Activated CD8-positive, alpha-beta memory T cell treated with anti-CD3 and anti-CD28 coated beads for 4 hours (primary cell): Measurements from ENCODE around the gene P2RX1.

Source experiments
- DNase-seq, 2 donors: peaks; one replicate each; pipeline ENCODE4 v3.0.0-alpha.2; 2020; ENCODE audit warnings: low read depth in 2 of 2

The P2RX1 gene

DNA sequence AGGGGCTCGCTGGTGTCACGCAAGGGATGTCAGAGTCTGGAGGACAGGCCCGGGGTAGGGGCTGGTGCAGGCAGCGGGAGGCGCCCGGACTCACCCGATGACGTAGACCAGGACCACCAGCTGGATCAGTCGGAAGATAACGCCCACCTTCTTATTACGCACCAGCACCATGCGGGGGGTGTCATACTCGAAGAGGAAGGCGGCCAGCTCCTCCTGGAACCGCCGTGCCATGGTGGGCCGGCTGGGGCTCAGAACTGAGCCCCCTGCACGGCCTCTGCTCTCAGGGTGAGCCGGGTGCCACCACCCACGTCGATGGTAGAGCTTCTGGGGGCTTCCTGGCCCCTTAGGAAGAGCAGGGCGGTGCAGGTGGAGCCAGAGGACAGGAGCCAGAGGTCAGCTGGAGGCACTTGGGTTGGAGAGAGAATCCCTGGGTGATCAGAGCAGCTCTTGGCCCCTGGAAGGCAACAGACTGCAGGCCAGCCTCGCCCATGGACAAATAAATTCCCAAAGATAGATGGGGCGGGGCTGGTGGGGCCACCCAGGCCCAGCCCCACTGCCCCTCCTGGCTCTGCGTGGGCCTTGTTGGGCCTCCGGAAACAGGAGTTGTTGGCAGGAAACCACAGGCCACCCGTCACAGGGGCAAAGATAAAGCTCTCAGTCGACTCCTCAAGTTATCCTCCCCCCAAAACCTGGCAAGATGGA lies at the start of gene P2RX1:
Gene P2RX1 (minus strand): TSS at position 471 of the 702 bp plus-strand sequence. CDS start 240 bp downstream, at position 231.
- DNase-seq: no peak

GRCh38 chr17:3965118-3965800 lies 49.0 kb upstream of the P2RX1 start:
- peak; percentile 29 to 31 for DNase-seq

GRCh38 chr17:3964203-3965117 lies 48.2 kb upstream of the P2RX1 start, which contains the start of gene ATP2A3:
TSS of gene ATP2A3 (minus strand) at chr17:3964437. CDS start at chr17:3964291, 146 bp downstream.
- peak; percentile 25 to 39 for DNase-seq

DNA sequence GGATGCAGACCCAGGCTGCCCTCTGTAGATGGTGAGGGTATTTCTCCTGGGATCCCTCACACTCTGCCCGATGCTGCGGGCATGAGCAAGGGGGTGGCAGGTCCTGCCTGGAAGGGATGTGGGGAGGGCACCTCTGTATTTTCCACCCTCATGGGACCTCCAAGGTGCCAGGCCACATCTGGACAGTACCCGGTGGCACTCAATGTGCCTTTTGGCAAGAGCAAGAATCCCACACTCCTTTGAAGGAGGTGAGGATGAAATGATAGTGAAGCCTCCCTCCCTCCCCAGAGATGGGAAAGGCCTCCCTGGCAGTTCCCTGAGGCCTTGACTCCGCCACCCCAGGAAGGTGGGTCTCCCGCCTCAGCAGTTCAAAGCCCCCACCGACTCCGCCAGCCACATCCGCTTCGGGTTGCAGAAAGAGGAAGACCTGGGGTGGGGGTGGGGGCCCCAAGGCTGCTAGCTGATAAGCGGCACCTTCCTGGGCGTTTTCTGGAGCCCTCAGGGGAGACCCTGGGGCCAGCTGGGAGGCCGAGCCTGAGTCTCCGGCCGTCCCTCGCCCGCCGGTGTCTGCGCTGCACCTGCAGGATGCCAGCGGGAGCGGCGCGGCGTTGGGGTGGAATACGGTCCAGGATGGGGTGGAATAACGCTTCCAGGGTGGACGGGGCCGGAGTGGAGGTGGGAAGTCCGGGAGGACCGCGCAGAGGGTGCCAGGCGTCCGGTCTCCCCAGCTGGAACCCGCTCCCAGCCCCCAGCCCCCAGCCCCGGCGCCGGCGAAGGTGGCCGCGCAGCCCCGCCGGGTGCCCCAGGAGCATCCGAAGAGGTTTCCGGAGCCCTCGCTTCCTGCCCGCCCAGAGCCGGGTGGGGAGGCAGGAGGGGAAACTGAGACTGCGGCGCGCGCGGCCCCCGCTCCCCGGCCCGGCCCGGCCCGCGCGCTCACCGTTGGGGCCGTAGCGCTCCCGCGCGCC lies 47.3 kb upstream of the P2RX1 start:
- DNase-seq: peak in 1 of 2 donors; percentile 39

DNA sequence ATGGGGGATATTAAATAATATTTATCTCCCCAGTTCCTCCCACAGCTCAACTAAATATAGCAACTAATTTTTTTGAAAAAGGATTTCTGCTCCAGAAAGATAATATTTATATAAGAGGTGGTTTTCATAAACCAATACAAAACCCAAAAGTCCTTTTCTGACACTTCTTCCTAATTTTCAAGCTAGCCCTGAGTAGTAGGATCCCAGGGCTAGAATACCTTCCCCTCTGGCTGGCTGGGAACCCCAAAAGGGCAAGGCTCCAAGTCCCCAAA lies 46.6 kb upstream of the P2RX1 start:
- DNase-seq: no peak

- no peak for DNase-seq
These were observed 46.1 kb upstream of the P2RX1 start for GRCh38 chr17:3962217-3962964.

DNA sequence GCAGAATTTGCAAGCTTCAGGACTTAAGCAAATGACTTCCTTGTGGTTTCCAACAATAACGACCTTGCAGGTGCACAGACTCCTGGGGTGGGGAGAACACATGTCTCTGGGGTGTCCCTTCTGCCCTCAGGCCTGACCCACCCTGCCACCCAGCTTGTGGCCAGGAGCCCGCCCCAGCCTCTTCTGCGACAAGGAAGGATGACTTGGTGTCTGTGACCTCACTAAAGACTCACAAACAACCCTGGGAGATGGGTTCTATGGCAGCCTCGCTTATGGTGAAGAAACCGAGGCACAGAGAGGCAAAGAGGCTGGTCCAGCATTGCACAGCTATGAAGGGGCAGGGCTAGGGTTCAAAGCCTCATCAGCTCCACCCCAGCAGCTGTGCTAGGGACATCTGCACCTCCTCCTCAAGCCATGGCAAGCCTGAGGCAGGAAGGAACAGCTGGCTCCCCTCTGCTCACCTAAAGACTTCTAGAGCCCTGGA lies 45.3 kb upstream of the P2RX1 start:
- DNase-seq: no peak

GRCh38 chr17:3960764-3961163 lies 44.5 kb upstream of the P2RX1 start:
- DNase-seq: no peak

DNA sequence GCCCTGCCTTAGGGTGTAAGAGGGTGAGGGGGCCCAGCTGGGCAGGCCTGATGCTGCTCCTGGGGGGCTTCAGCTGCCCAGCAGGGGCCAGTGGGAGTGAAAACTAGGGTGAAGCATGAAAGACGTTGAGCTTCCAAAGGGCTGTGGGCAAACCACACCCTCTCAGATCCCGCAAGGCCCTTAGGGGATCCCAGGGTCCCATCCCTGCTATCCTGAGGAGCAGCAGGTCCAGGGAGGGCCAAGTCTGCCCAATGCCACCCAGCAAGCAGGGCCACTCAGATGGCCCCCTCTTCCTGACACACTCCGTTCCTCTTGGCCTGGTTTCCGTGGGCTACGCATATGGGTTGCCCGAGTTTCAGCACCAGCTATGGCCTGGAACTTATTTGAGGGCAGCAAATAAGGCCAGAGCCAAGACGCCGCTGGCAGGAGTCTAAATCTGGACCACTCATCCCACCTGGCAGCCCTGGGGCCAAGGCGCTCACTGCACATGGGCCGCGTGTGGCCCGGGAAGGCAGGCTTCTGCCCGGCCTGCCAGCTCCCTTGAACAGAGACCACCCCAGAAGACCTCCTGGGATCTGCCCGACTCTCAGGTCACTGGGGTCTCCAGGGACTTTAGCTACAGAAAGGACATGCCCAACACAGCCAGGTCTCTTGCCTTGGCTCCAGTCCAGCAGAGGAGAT lies 43.8 kb upstream of the P2RX1 start:
- no peak for DNase-seq

DNA sequence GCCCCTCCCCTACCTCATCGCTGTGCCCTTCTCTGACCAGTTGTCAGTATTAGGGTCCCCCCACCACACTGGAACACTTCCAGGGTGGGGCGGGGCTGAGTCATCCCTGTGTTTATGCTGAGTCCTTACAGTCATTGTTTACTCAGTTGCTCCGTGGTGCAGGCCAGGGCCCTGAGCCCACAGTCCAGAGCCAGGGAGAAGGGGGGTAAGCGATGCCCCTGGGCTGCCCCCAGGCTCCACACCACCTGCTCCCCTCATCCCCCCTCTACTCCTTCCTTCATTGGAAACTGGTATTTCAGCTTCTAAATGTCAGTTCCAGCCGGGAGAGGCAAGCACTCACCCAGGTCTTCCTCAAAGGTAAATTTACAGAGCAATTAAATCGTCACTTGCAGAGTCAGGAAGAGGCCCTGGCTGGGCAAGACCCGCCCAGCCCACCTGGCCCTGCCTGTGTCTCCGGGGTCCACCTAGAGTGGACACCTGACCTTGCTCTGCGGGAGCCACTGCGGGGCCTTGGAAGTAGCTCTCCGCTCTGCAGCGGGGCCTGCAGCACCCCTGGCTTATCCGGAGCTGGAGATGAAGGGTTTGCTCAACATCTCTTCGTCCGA lies 43.1 kb upstream of the P2RX1 start:
- DNase-seq: no peak

GRCh38 chr17:3957735-3958599 lies 41.7 kb upstream of the P2RX1 start:
- no peak for DNase-seq

DNA sequence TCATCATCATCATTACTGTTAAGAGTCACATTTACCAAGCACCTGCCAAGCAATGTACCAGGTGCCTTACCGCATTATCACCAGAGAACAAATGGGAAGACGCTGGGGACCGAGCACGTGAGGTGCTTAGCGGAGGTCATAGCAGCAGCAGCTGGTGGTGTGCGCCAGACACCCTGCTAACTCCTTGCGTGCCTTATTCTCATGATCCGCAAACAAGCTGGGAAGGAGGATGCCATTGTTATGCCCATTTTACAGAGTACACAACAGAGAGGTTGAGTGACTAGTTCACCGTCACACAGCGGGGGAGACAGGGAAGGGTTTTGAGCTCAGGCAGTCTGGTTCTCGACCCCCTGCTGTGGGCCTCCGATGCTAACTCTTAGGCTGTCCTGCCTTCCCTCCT lies 40.7 kb upstream of the P2RX1 start:
- DNase-seq: no peak

DNA sequence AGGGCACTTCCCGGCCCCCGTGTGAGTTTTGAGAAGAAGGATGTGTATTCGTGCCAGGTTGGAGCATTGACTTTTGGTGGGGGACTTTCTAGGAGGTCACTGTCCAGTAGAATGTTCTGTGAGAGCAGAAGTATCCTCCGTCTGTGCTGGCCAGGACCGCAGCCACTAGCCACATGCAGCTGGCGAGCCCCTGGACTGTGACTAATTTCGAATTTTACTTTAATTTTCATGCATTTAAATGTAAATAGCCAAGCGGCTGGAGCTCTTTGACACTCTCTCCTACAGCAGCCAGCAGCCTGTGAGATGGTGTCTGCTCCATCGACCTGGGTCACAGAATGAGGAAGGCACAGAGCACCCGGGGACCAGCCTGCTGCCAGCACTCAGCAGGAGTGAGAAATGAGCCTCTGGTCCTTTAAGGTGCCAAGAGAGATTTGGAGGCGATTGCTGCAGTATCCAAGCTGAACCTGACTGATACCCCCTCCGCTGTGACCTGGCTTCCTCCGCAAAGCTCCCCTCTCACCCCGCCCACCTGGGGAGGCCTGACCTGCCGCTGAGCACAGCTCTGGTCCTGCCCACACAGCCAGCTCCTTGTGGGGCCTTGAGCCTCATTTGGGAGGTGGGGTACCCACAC lies 40.2 kb upstream of the P2RX1 start:
- DNase-seq: no peak

GRCh38 chr17:3955673-3955988 lies 39.4 kb upstream of the P2RX1 start:
- DNase-seq: no peak

DNA sequence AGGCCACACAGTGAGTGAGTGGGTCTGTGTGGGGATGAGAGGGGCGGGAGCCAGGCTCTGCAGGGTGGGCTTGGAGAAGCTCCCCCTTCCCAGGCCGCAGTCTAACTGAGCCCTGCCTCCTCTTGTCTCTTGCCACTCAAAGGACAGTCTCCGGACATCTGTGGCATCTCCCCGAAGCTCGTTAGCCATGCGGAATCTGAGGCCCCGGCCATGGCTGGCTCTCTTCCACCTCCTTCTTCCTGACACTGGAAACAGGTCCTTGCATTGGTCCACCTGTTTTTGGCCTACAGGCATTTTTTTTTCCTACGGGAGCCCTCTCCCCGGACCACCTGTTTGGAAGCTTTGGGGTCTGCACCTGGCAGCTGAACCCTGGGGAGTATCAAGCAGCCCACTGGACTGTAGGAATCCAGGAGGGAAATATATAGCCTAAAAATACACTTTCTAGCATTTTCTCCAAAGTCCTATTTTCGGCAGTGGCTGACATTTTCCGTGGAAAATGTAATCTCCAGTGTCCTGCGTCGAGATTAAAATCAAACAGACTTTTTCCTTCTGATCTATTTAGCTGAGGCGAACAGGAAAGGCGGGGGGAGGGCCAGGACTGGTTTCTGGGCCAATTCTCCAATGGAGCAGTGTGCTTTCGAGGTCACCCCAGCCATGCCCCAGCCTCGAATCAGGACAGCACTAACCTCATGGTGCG lies 38.9 kb upstream of the P2RX1 start:
- DNase-seq: no peak

GRCh38 chr17:3954086-3954485 lies 37.8 kb upstream of the P2RX1 start:
- DNase-seq: no peak

- no peak for DNase-seq
These were observed 37.3 kb upstream of the P2RX1 start for GRCh38 chr17:3953542-3953941.

DNA sequence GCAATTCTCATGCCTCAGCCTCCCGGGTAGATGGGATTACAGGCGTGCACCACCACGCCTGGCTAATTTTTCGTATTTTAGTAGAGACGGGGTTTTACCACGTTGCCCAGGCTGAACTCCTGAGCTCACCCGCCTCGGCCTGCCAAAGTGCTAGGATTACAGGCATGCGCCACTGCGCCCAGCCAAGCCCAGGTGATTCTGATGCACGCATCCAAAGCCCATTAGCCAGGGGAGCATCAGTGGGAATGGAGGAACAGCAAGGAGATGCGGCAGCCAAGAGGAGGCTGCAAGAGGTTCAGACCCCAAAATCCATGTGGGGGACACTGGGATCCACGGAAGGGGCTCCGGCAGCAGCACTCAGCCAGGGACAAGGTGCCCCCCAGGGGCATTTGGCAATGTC lies 35.9 kb upstream of the P2RX1 start:
- no peak for DNase-seq
